HEK293 (cell line): ENCODE measurements around the gene TLE4.

Source experiments
- CTCF ChIA-PET: fragments of 350-600 bp; formaldehyde crosslinking; extraction: SDS; loops from one replicate; lab custom pipeline; 2021; ENCODE audit warnings: antibody characterized with exemption; lab: Yijun Ruan, JAX
- POLR2A ChIA-PET: fragments of 300-600 bp; formaldehyde crosslinking; extraction: SDS; loops from one replicate; lab custom pipeline; 2020; ENCODE audit warnings: antibody characterized with exemption, inconsistent platforms; lab: Yijun Ruan, JAX
- H3K27ac ChIP-seq: fragments of 200-500 bp; sonication (Bioruptor generic); 2 replicates; pipeline ENCODE4 v1.5.1; 2014; ENCODE audit warnings: low read depth, low read length, control low read depth, inconsistent platforms; ENCODE audit errors: extremely low read depth
- H3K36me3 ChIP-seq, 2 experiments: fragments of 200-500 bp in 1 of 2; sonication (Bioruptor generic) in 1 of 2; 1 replicate in 1 of 2; 2 replicates in 1 of 2; pipeline ENCODE4 v1.5.1; 2014 to 2017; ENCODE audit warnings: inconsistent platforms in 2 of 2, low read length in 2 of 2; ENCODE audit not compliant: control insufficient read depth in 2 of 2, insufficient read depth in 1 of 2
- H3K4me1 ChIP-seq: fragments of 200-500 bp; sonication (Bioruptor generic); 2 replicates; pipeline ENCODE4 v1.5.1; 2014; ENCODE audit warnings: mild to moderate bottlenecking, low read length, inconsistent platforms; ENCODE audit not compliant: control insufficient read depth, insufficient read depth
- H3K4me3 ChIP-seq: 2 replicates; pipeline ENCODE4 v1.5.1; 2011; ENCODE audit warnings: low read depth, mild to moderate bottlenecking, control low read depth, low read length, moderate library complexity
- H3K9me3 ChIP-seq: fragments of 200-500 bp; sonication (Bioruptor generic); 2 replicates; pipeline ENCODE4 v1.5.1; 2014; ENCODE audit warnings: low read depth, low read length, inconsistent platforms; ENCODE audit not compliant: control insufficient read depth, insufficient read depth
- TCF7L2 ChIP-seq: IDR thresholded peaks from 2 replicates; pipeline ENCODE4 v1.6.1; 2011; ENCODE audit warnings: low read depth, mild to moderate bottlenecking, inconsistent platforms, low read length, moderate library complexity, borderline replicate concordance
- ZBTB8A ChIP-seq: fragments of 450-650 bp; formaldehyde crosslinking; IDR thresholded peaks from 2 replicates; pipeline ENCODE4 v1.5.1; 2016; ENCODE audit warnings: missing biosample characterization, missing genetic modification characterization
- ZFHX2 ChIP-seq: fragments of 450-650 bp; formaldehyde crosslinking; conservative IDR thresholded peaks from 2 replicates; pipeline ENCODE4 v1.5.1; 2016; ENCODE audit warnings: missing biosample characterization, missing genetic modification characterization
- ZFP69B ChIP-seq: fragments of 450-650 bp; formaldehyde crosslinking; IDR thresholded peaks from 2 replicates; pipeline ENCODE4 v1.5.1; 2016; ENCODE audit warnings: missing biosample characterization, missing genetic modification characterization
- ZNF132 ChIP-seq: fragments of 450-650 bp; formaldehyde crosslinking; IDR thresholded peaks from 2 replicates; pipeline ENCODE4 v1.5.1; 2017; ENCODE audit warnings: missing biosample characterization, missing genetic modification characterization, borderline replicate concordance
- ZNF221 ChIP-seq: fragments of 450-650 bp; formaldehyde crosslinking; IDR thresholded peaks from 2 replicates; pipeline ENCODE4 v1.5.1; 2017; ENCODE audit warnings: missing biosample characterization, missing genetic modification characterization, borderline replicate concordance
- ZNF529 ChIP-seq: fragments of 450-650 bp; formaldehyde crosslinking; IDR thresholded peaks from 2 replicates; pipeline ENCODE4 v1.5.1; 2017; ENCODE audit warnings: missing genetic modification characterization, missing biosample characterization; ENCODE audit not compliant: insufficient replicate concordance
- ZNF555 ChIP-seq: fragments of 450-650 bp; formaldehyde crosslinking; conservative IDR thresholded peaks from 2 replicates; pipeline ENCODE4 v1.5.1; 2017; ENCODE audit warnings: missing biosample characterization, mild to moderate bottlenecking, missing genetic modification characterization, inconsistent platforms
- ZNF596 ChIP-seq: fragments of 450-650 bp; IDR thresholded peaks from 2 replicates; pipeline ENCODE4 v1.5.0; 2018; ENCODE audit warnings: missing biosample characterization, mild to moderate bottlenecking, missing genetic modification characterization, moderate library complexity
- ZNF768 ChIP-seq: fragments of 450-650 bp; formaldehyde crosslinking; IDR thresholded peaks from 2 replicates; pipeline ENCODE4 v1.5.1; 2018; ENCODE audit warnings: missing biosample characterization, mild to moderate bottlenecking, missing genetic modification characterization
- ZNF785 ChIP-seq: fragments of 450-650 bp; formaldehyde crosslinking; IDR thresholded peaks from 2 replicates; pipeline ENCODE4 v1.5.1; 2016; ENCODE audit warnings: missing biosample characterization, missing genetic modification characterization
- ZSCAN16 ChIP-seq: fragments of 450-650 bp; formaldehyde crosslinking; IDR thresholded peaks from 2 replicates; pipeline ENCODE4 v1.5.1; 2016; ENCODE audit warnings: missing biosample characterization, missing genetic modification characterization
- TF ChIP-seq, protein P1 (sequence below): fragments of 450-650 bp; formaldehyde crosslinking; IDR thresholded peaks from 2 replicates; pipeline ENCODE4 v1.5.1; 2016; ENCODE audit warnings: missing biosample characterization, missing genetic modification characterization
- TF ChIP-seq, protein P2 (sequence below): fragments of 450-650 bp; formaldehyde crosslinking; IDR thresholded peaks from 2 replicates; pipeline ENCODE4 v1.5.1; 2017; ENCODE audit warnings: missing biosample characterization, missing genetic modification characterization
- TF ChIP-seq, protein P3 (sequence below): fragments of 450-650 bp; formaldehyde crosslinking; IDR thresholded peaks from 2 replicates; pipeline ENCODE4 v1.5.1; 2016; ENCODE audit warnings: missing biosample characterization, missing genetic modification characterization, borderline replicate concordance
- TF ChIP-seq, protein P4 (sequence below): fragments of 450-650 bp; formaldehyde crosslinking; IDR thresholded peaks from 2 replicates; pipeline ENCODE4 v1.5.1; 2016; ENCODE audit warnings: missing biosample characterization, missing genetic modification characterization
- TF ChIP-seq, protein P5 (sequence below): fragments of 450-650 bp; formaldehyde crosslinking; IDR thresholded peaks from 2 replicates; pipeline ENCODE4 v1.5.1; 2017; ENCODE audit warnings: missing biosample characterization, missing genetic modification characterization

TLE4 gene

DNA sequence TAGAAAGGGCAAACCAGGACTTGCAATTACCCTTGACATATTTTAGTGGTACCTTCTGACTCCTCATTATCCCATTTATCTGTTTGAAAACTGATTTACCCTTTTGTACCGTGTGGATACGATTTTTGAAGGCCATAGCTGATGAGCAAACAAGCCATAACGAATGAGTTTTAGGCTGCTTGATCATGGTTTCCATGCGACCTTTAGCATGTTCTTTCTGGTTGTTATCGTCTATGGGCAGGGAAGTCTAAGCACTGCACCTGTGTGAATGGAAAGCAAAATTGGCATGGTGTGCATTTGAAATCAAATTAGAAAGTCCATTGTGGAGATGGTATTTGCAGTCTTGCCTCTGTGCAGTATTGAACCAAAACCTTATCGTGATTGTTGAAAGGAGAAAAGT, 127.7 kb downstream of the TLE4 start:
- TF ChIP-seq ZNF529 = no peak
- TF ChIP-seq, protein P1, sequence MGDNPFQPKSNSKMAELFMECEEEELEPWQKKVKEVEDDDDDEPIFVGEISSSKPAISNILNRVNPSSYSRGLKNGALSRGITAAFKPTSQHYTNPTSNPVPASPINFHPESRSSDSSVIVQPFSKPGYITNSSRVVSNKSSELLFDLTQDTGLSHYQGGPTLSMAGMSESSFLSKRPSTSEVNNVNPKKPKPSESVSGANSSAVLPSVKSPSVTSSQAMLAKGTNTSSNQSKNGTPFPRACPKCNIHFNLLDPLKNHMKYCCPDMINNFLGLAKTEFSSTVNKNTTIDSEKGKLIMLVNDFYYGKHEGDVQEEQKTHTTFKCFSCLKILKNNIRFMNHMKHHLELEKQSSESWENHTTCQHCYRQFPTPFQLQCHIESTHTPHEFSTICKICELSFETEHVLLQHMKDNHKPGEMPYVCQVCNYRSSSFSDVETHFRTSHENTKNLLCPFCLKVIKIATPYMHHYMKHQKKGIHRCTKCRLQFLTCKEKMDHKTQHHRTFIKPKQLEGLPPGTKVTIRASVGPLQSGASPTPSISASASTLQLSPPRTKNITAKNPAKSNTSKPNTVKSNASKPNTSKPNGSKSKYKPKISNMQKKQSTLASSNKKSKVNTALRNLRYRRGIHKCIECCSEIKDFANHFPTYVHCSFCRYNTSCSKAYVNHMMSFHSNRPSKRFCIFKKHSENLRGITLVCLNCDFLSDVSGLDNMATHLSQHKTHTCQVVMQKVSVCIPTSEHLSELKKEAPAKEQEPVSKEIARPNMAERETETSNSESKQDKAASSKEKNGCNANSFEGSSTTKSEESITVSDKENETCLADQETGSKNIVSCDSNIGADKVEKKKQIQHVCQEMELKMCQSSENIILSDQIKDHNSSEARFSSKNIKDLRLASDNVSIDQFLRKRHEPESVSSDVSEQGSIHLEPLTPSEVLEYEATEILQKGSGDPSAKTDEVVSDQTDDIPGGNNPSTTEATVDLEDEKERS (tag by site-specific recombination) = no peak
- TF ChIP-seq, protein P2, sequence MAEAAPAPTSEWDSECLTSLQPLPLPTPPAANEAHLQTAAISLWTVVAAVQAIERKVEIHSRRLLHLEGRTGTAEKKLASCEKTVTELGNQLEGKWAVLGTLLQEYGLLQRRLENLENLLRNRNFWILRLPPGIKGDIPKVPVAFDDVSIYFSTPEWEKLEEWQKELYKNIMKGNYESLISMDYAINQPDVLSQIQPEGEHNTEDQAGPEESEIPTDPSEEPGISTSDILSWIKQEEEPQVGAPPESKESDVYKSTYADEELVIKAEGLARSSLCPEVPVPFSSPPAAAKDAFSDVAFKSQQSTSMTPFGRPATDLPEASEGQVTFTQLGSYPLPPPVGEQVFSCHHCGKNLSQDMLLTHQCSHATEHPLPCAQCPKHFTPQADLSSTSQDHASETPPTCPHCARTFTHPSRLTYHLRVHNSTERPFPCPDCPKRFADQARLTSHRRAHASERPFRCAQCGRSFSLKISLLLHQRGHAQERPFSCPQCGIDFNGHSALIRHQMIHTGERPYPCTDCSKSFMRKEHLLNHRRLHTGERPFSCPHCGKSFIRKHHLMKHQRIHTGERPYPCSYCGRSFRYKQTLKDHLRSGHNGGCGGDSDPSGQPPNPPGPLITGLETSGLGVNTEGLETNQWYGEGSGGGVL (tag by site-specific recombination) = no peak
- TF ChIP-seq, protein P3, sequence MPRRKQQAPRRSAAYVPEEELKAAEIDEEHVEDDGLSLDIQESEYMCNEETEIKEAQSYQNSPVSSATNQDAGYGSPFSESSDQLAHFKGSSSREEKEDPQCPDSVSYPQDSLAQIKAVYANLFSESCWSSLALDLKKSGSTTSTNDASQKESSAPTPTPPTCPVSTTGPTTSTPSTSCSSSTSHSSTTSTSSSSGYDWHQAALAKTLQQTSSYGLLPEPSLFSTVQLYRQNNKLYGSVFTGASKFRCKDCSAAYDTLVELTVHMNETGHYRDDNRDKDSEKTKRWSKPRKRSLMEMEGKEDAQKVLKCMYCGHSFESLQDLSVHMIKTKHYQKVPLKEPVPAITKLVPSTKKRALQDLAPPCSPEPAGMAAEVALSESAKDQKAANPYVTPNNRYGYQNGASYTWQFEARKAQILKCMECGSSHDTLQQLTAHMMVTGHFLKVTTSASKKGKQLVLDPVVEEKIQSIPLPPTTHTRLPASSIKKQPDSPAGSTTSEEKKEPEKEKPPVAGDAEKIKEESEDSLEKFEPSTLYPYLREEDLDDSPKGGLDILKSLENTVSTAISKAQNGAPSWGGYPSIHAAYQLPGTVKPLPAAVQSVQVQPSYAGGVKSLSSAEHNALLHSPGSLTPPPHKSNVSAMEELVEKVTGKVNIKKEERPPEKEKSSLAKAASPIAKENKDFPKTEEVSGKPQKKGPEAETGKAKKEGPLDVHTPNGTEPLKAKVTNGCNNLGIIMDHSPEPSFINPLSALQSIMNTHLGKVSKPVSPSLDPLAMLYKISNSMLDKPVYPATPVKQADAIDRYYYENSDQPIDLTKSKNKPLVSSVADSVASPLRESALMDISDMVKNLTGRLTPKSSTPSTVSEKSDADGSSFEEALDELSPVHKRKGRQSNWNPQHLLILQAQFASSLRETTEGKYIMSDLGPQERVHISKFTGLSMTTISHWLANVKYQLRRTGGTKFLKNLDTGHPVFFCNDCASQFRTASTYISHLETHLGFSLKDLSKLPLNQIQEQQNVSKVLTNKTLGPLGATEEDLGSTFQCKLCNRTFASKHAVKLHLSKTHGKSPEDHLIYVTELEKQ (tag by site-specific recombination) = no peak
- TF ChIP-seq ZNF768 (tag by site-specific recombination) = no peak
- TF ChIP-seq, protein P4, sequence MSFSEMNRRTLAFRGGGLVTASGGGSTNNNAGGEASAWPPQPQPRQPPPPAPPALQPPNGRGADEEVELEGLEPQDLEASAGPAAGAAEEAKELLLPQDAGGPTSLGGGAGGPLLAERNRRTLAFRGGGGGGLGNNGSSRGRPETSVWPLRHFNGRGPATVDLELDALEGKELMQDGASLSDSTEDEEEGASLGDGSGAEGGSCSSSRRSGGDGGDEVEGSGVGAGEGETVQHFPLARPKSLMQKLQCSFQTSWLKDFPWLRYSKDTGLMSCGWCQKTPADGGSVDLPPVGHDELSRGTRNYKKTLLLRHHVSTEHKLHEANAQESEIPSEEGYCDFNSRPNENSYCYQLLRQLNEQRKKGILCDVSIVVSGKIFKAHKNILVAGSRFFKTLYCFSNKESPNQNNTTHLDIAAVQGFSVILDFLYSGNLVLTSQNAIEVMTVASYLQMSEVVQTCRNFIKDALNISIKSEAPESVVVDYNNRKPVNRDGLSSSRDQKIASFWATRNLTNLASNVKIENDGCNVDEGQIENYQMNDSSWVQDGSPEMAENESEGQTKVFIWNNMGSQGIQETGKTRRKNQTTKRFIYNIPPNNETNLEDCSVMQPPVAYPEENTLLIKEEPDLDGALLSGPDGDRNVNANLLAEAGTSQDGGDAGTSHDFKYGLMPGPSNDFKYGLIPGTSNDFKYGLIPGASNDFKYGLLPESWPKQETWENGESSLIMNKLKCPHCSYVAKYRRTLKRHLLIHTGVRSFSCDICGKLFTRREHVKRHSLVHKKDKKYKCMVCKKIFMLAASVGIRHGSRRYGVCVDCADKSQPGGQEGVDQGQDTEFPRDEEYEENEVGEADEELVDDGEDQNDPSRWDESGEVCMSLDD = no peak
- TF ChIP-seq ZFP69B (tag by site-specific recombination) = no peak
- TF ChIP-seq TCF7L2 = no peak
- TF ChIP-seq, protein P5, sequence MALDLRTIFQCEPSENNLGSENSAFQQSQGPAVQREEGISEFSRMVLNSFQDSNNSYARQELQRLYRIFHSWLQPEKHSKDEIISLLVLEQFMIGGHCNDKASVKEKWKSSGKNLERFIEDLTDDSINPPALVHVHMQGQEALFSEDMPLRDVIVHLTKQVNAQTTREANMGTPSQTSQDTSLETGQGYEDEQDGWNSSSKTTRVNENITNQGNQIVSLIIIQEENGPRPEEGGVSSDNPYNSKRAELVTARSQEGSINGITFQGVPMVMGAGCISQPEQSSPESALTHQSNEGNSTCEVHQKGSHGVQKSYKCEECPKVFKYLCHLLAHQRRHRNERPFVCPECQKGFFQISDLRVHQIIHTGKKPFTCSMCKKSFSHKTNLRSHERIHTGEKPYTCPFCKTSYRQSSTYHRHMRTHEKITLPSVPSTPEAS = no peak
- TF ChIP-seq ZBTB8A (tag by site-specific recombination) = no peak
- no peak for TF ChIP-seq ZNF785 (tag by site-specific recombination)
- no peak for TF ChIP-seq ZNF132 (tag by site-specific recombination)
- TF ChIP-seq ZNF596 (tag by site-specific recombination) = no peak
- no peak for TF ChIP-seq ZNF555 (tag by site-specific recombination)
- no peak for TF ChIP-seq ZFHX2 (tag by site-specific recombination)
- no peak for TF ChIP-seq ZSCAN16 (tag by site-specific recombination)
- no peak for TF ChIP-seq ZNF221 (tag by site-specific recombination)
- TF ChIP-seq, all 188 proteins: peak for 0
- Histone ChIP-seq H3K4me1 (no peaks in the 10 kb centered on the region), H3K36me3 (peaks cover 0 to 7% of the 10 kb centered on the region in 2 experiments; a peak in 1 of 3 replicates), H3K27ac (no peak overlapping the region), H3K4me3 (no peak overlapping the region), H3K9me3 (no peaks in the 10 kb centered on the region)
- ChIA-PET POLR2A (no interaction called here), CTCF (no interaction called here)
